ENCODE results near the gene ZBTB1. TPM values are rescaled to one million over a fixed set of nuclear protein-coding genes. Genes with fewer than 3 reads are reported as not detected.

The ZBTB1 gene
- total RNA-seq, 1 experiment from 2014 or later = 26.0 TPM

GRCh38 chr14:64493455-64493854, 11.1 kb upstream of the ZBTB1 start:
- intact Hi-C loops (cut with micrococcal nuclease) = no loop called here
- Histone ChIP-seq H3K27ac (ENCODE audit: low read length) (no peak overlapping the region), H3K36me3 (ENCODE audit: low read depth, low read length) (peaks cover 15% of the 10 kb centered on the region), H3K4me1 (ENCODE audit: insufficient read depth, low read length) (no peaks in the 10 kb centered on the region), H3K79me2 (ENCODE audit: low read length) (no peaks in the 10 kb centered on the region), H3F3A (ENCODE audit: low read length, unreplicated experiment) (no peaks in the 10 kb centered on the region), H3K9ac (ENCODE audit: low read length) (no peak overlapping the region), H3K4me2 (ENCODE audit: low read length) (no peak overlapping the region), H3K9me3 (ENCODE audit: low read length) (no peaks in the 10 kb centered on the region), H3K27me3 (ENCODE audit: low read length) (no peaks in the 10 kb centered on the region), H3K9me2 (replicated peaks; ENCODE audit: low read length) (no peaks in the 10 kb centered on the region), H4K20me1 (ENCODE audit: low read length) (no peaks in the 10 kb centered on the region), H2AFZ (ENCODE audit: low read length) (no peak overlapping the region), H3K4me3 (ENCODE audit: low read length) (no peak overlapping the region)
- TF ChIP-seq, protein P1, sequence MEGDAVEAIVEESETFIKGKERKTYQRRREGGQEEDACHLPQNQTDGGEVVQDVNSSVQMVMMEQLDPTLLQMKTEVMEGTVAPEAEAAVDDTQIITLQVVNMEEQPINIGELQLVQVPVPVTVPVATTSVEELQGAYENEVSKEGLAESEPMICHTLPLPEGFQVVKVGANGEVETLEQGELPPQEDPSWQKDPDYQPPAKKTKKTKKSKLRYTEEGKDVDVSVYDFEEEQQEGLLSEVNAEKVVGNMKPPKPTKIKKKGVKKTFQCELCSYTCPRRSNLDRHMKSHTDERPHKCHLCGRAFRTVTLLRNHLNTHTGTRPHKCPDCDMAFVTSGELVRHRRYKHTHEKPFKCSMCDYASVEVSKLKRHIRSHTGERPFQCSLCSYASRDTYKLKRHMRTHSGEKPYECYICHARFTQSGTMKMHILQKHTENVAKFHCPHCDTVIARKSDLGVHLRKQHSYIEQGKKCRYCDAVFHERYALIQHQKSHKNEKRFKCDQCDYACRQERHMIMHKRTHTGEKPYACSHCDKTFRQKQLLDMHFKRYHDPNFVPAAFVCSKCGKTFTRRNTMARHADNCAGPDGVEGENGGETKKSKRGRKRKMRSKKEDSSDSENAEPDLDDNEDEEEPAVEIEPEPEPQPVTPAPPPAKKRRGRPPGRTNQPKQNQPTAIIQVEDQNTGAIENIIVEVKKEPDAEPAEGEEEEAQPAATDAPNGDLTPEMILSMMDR (conservative IDR thresholded peaks at IDR 0.05; ENCODE audit: low read depth, low read length) = no peak
- no peak for TF ChIP-seq EZH2 (IDR thresholded peaks at IDR 0.05; ENCODE audit: low read length, unreplicated experiment)
- no peak for TF ChIP-seq EZH2phosphoT487 (IDR thresholded peaks at IDR 0.05; ENCODE audit: borderline replicate concordance, low read length)
- CTCF ChIA-PET = interaction anchor here (0.6 kb wide), 1 partner anchor 149 kb away, joined by 3 read pairs; no protein-coding TSS in a partner anchor
- BruUV-seq (replicated peaks) = no TSS peak
- DNase-seq (no peak), ATAC-seq (no peak)
- POLR2A ChIA-PET (ENCODE audit: unreplicated experiment) = interaction anchor here (0.5 kb wide), 1 partner anchor 11 kb away, joined by 21 read pairs; no protein-coding TSS in a partner anchor

DNA sequence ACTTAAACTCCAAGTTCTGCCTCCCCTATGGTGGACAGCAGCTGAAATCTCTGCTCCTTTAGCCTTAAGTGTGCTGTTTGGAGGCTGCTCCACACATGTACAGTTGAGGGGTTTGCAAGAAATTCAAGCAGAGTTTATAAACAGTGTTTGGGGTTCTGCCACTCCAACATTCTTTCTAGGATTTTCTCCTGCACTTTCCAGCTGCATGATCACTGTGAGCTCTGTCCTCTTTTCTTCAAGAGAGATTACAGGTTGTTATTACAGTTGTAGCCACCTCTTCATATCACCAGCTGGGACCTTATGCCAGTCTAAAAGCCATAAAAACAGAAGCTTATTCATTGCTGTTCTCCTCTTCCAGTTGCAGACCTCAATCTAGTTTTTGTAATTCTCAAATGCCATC, 9.3 kb upstream of the ZBTB1 start:
- Histone ChIP-seq H3K27ac (ENCODE audit: low read length) (no peak overlapping the region), H3K9me3 (ENCODE audit: low read length) (no peaks in the 10 kb centered on the region), H3K4me3 (ENCODE audit: low read length) (no peak overlapping the region), H3F3A (ENCODE audit: low read length, unreplicated experiment) (no peaks in the 10 kb centered on the region), H3K79me2 (ENCODE audit: low read length) (peaks cover 15% of the 10 kb centered on the region), H3K9ac (ENCODE audit: low read length) (no peak overlapping the region), H4K20me1 (ENCODE audit: low read length) (no peaks in the 10 kb centered on the region), H2AFZ (ENCODE audit: low read length) (no peak overlapping the region), H3K36me3 (ENCODE audit: low read depth, low read length) (0 out of 2 replicates have a peak, but pooled peaks cover 11% of the 10 kb centered on the region), H3K4me2 (ENCODE audit: low read length) (no peak overlapping the region), H3K9me2 (replicated peaks; ENCODE audit: low read length) (no peaks in the 10 kb centered on the region), H3K27me3 (ENCODE audit: low read length) (no peaks in the 10 kb centered on the region), H3K4me1 (ENCODE audit: insufficient read depth, low read length) (no peaks in the 10 kb centered on the region)
- ATAC-seq (no peak), DNase-seq (no peak)
- ChIA-PET POLR2A (ENCODE audit: unreplicated experiment) (interaction anchor here (0.6 kb wide), 1 partner anchor 16 kb away, joined by 3 read pairs; no protein-coding TSS in a partner anchor), CTCF (no interaction called here)
- TF ChIP-seq EZH2phosphoT487 (IDR thresholded peaks at IDR 0.05; ENCODE audit: borderline replicate concordance, low read length) (no peak), EZH2 (IDR thresholded peaks at IDR 0.05; ENCODE audit: low read length, unreplicated experiment) (no peak)
- TF ChIP-seq, protein P1 (conservative IDR thresholded peaks at IDR 0.05; ENCODE audit: low read depth, low read length) = no peak
- intact Hi-C loops (cut with micrococcal nuclease) = no loop called here
- BruUV-seq (replicated peaks) = no TSS peak

- CTCF ChIA-PET = interaction anchor here (0.8 to 1.1 kb wide), 2 partner anchors 9 to 152 kb away, joined by 3 read pairs; no protein-coding TSS in a partner anchor
- H3K27me3 ChIP-seq (ENCODE audit: low read length) = no peaks in the 10 kb centered on the region
- peaks cover 12% of the 10 kb centered on the region for H3K4me1 ChIP-seq (ENCODE audit: insufficient read depth, low read length)
- H3K36me3 ChIP-seq (ENCODE audit: low read depth, low read length) = 0 out of 2 replicates have a peak, but pooled peaks cover 11% of the 10 kb centered on the region
- peaks cover 30% of the 10 kb centered on the region for H3K79me2 ChIP-seq (ENCODE audit: low read length)
- ATAC-seq (no peak), DNase-seq (no peak)
- no peaks in the 10 kb centered on the region for H3K9me2 ChIP-seq (replicated peaks; ENCODE audit: low read length)
- H3K9me3 ChIP-seq (ENCODE audit: low read length) = no peaks in the 10 kb centered on the region
- no peak overlapping the region for H3K4me3 ChIP-seq (ENCODE audit: low read length)
- no peak overlapping the region for H3K4me2 ChIP-seq (ENCODE audit: low read length)
- no TSS peak for BruUV-seq (replicated peaks)
- POLR2A ChIA-PET (ENCODE audit: unreplicated experiment) = no interaction called here
- TF ChIP-seq EZH2 (IDR thresholded peaks at IDR 0.05; ENCODE audit: low read length, unreplicated experiment) (no peak), EZH2phosphoT487 (IDR thresholded peaks at IDR 0.05; ENCODE audit: borderline replicate concordance, low read length) (no peak)
- TF ChIP-seq, protein P1 (conservative IDR thresholded peaks at IDR 0.05; ENCODE audit: low read depth, low read length) = no peak
- H3F3A ChIP-seq (ENCODE audit: low read length, unreplicated experiment) = peaks cover 5% of the 10 kb centered on the region
- intact Hi-C loops (cut with micrococcal nuclease) = no loop called here
- no peak overlapping the region for H2AFZ ChIP-seq (ENCODE audit: low read length)
- H4K20me1 ChIP-seq (ENCODE audit: low read length) = no peaks in the 10 kb centered on the region
- H3K27ac ChIP-seq (ENCODE audit: low read length) = no peak overlapping the region
- H3K9ac ChIP-seq (ENCODE audit: low read length) = no peak overlapping the region
These were observed 7.8 kb upstream of the ZBTB1 start for GRCh38 chr14:64496764-64497163.

Measured in PC-3 (cell line).